Measurements from ENCODE around the gene SNRPA. TPM values are rescaled to one million over a fixed set of nuclear protein-coding genes. Genes with fewer than 3 reads are reported as not detected.

The SNRPA gene
- total and polyA plus RNA-seq, 2 experiments from 2014 or later: 145 to 230 TPM

GRCh38 chr19:40714441-40715299 is 36.3 kb upstream of the SNRPA start:
- Histone ChIP-seq H3K36me3 (peaks cover 3% of the 10 kb centered on the region), H3K9me3 (ENCODE audit: low read depth) (no peaks in the 10 kb centered on the region), H3K27ac (peak overlapping the region; percentile 95), H3K4me3 (peak overlapping the region; percentile 66), H3K4me1 (ENCODE audit: low read depth) (peaks cover 14% of the 10 kb centered on the region), H3K27me3 (no peaks in the 10 kb centered on the region)
- TF ChIP-seq, protein P1, sequence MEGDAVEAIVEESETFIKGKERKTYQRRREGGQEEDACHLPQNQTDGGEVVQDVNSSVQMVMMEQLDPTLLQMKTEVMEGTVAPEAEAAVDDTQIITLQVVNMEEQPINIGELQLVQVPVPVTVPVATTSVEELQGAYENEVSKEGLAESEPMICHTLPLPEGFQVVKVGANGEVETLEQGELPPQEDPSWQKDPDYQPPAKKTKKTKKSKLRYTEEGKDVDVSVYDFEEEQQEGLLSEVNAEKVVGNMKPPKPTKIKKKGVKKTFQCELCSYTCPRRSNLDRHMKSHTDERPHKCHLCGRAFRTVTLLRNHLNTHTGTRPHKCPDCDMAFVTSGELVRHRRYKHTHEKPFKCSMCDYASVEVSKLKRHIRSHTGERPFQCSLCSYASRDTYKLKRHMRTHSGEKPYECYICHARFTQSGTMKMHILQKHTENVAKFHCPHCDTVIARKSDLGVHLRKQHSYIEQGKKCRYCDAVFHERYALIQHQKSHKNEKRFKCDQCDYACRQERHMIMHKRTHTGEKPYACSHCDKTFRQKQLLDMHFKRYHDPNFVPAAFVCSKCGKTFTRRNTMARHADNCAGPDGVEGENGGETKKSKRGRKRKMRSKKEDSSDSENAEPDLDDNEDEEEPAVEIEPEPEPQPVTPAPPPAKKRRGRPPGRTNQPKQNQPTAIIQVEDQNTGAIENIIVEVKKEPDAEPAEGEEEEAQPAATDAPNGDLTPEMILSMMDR (IDR thresholded peaks at IDR 0.05; ENCODE audit: low read depth, low read length): no peak
- DNase-seq (ENCODE audit: low read depth in 1 of 2, low spot score in 1 of 2): peak; percentile 95 to 96

- Histone ChIP-seq H3K4me3 (peak overlapping the region; percentile 66), H3K27ac (peak overlapping the region; percentile 95)
- TF ChIP-seq, protein P1 (IDR thresholded peaks at IDR 0.05; ENCODE audit: low read depth, low read length): no peak
These were observed 34.9 kb upstream of the SNRPA start for GRCh38 chr19:40716031-40716481.

DNA sequence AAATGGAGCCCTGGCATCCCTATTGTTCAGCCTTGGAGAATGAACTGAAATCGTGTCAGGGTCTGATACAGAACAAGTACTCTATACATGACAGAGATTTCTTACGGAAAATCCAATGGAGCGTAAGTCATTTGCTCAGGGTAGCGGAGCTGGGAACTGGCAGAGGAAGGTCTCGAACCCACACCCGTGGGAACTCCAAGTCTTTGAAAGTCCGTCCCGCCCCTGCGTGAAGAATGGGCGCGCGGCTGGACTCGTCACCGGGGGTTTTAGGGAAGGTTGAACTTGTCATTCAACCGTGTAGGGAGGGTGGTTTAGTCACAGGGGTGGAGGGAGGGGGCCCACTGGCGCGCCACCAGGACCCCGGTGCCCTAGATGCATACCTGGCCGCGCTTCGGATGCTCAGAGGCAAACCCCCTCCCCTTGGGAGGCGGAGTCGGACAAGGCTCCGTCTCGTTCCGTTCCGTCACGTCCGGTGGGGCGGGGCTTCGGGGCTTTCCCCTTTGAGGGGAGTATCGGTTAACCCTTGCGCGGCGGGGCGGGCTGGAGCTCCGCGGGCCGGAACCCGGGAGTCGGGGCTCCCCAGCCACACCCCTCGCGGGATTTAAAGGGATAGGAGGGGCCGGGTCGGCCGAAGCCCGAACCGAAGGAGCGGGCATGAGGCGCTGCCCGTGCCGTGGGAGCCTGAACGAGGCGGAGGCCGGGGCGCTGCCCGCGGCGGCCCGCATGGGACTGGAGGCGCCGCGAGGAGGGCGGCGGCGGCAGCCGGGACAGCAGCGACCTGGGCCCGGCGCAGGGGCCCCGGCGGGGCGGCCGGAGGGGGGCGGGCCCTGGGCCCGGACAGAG is 34.3 kb upstream of the SNRPA start, which contains the start of the genes COQ8B and ITPKC:
COQ8B (minus strand) TSS at position 405 of the 843 bp plus-strand sequence. CDS start 2,254 bp downstream, outside the sequence.
ITPKC (plus strand) TSS at position 631 of the 843 bp plus-strand sequence; CDS start at position 655, 24 bp downstream.
- Histone ChIP-seq H3K27ac (peak within 1 kb of the TSS; percentile 95), H3K36me3 (no peaks in the 10 kb centered on the region), H3K27me3 (no peaks in the 10 kb centered on the region), H3K4me1 (ENCODE audit: low read depth) (peaks cover 14% of the 10 kb centered on the region), H3K9me3 (ENCODE audit: low read depth) (no peaks in the 10 kb centered on the region), H3K4me3 (peak within 1 kb of the TSS; percentile 66)
- TF ChIP-seq, protein P1 (IDR thresholded peaks at IDR 0.05; ENCODE audit: low read depth, low read length): no peak
- peak; percentile 98 to 100 for DNase-seq (ENCODE audit: low read depth in 1 of 2, low spot score in 1 of 2)

More at GRCh38 chr19:40716031-40716481, 34.9 kb upstream of the SNRPA start:
- Histone ChIP-seq H3K9me3 (ENCODE audit: low read depth) (no peaks in the 10 kb centered on the region), H3K4me1 (ENCODE audit: low read depth) (peaks cover 14% of the 10 kb centered on the region), H3K27me3 (no peaks in the 10 kb centered on the region), H3K36me3 (no peaks in the 10 kb centered on the region)
- no peak for DNase-seq (ENCODE audit: low read depth in 1 of 2, low spot score in 1 of 2)

- peak overlapping the region; percentile 66 for H3K4me3 ChIP-seq
- no peak for DNase-seq (ENCODE audit: low read depth in 1 of 2, low spot score in 1 of 2)
These were observed 33.6 kb upstream of the SNRPA start for GRCh38 chr19:40717325-40717879.

More at GRCh38 chr19:40717325-40717879, 33.6 kb upstream of the SNRPA start:
- Histone ChIP-seq H3K27me3 (no peaks in the 10 kb centered on the region), H3K27ac (peak overlapping the region; percentile 95), H3K9me3 (ENCODE audit: low read depth) (no peaks in the 10 kb centered on the region), H3K4me1 (ENCODE audit: low read depth) (peaks cover 14% of the 10 kb centered on the region), H3K36me3 (no peaks in the 10 kb centered on the region)
- TF ChIP-seq, protein P1 (IDR thresholded peaks at IDR 0.05; ENCODE audit: low read depth, low read length): no peak
